NB4 (cell line): Measurements from ENCODE around the gene C1QTNF12.

Experiments
- POLR2A ChIP-seq: IDR thresholded peaks from 2 replicates; pipeline ENCODE4 v1.6.1; 2011; ENCODE audit warnings: mild to moderate bottlenecking; ENCODE audit not compliant: insufficient read length; ENCODE audit errors: extremely low read depth
- TF ChIP-seq, protein P1 (sequence below): IDR thresholded peaks from one replicate; pipeline ENCODE4 v1.5.1; 2012; ENCODE audit warnings: low read depth, low read length
- TF ChIP-seq, protein P2 (sequence below): IDR thresholded peaks from 2 replicates; pipeline ENCODE4 v1.6.1; 2011; ENCODE audit warnings: low read depth, low read length

DNA sequence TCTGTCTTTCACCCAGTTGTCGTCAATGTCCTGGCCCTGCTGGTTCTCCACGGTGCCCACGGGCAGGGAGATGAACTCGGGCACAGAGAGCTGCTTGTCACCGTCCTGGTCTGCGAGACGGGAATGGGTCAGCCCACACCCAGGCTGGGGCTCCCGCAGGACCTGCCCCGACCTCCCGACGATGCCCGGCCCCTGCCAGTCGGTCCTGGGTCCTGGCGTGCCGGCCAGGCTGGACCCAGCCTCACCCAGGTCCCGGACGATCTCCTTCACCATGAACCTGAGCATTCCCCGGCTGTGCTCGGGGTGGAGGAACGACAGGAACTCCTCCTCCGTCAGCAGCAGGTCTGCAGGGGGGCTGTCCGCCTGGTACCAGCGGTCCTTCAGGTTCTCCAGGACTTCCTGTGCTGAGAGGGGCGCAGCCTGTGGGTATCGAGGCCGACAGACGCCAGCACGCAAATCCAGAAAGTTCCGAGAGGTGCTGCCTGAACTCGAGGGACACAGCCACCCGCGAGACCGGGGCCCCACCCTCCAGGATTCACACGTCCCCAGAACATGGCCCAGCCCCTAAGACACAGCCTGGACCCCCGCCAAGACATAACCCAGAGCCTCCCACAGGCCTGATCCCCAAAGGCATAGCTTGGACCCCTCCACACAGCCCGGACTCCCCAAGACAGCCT lies 27.9 kb downstream of the C1QTNF12 start:
- TF ChIP-seq POLR2A = no peak
- TF ChIP-seq, protein P1, sequence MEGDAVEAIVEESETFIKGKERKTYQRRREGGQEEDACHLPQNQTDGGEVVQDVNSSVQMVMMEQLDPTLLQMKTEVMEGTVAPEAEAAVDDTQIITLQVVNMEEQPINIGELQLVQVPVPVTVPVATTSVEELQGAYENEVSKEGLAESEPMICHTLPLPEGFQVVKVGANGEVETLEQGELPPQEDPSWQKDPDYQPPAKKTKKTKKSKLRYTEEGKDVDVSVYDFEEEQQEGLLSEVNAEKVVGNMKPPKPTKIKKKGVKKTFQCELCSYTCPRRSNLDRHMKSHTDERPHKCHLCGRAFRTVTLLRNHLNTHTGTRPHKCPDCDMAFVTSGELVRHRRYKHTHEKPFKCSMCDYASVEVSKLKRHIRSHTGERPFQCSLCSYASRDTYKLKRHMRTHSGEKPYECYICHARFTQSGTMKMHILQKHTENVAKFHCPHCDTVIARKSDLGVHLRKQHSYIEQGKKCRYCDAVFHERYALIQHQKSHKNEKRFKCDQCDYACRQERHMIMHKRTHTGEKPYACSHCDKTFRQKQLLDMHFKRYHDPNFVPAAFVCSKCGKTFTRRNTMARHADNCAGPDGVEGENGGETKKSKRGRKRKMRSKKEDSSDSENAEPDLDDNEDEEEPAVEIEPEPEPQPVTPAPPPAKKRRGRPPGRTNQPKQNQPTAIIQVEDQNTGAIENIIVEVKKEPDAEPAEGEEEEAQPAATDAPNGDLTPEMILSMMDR = no peak
- TF ChIP-seq, protein P2, sequence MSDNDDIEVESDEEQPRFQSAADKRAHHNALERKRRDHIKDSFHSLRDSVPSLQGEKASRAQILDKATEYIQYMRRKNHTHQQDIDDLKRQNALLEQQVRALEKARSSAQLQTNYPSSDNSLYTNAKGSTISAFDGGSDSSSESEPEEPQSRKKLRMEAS = no peak
